Upper lobe of left lung (tissue), 6 donors: ENCODE measurements around the gene EVI5. TPM values are rescaled to one million over a fixed set of nuclear protein-coding genes. Genes with fewer than 3 reads are reported as not detected.
A peak's percentile ranks its signal among the peaks of the same experiment; 100 is the strongest.

Experiments used
- ATAC-seq, 2 donors: fragments of 200-7000 bp; cut with Tn5 transposase; one replicate each; pipeline ENCODE4 v1.9.1; 2022; ENCODE audit warnings: mild to moderate bottlenecking in 2 of 2, moderate library complexity in 2 of 2; ENCODE audit not compliant: low FRiP score in 2 of 2
- DNase-seq, 2 donors: peaks; one replicate each; pipeline ENCODE4 v3.0.0-alpha.2; 2019 to 2020
- H3K27ac ChIP-seq, 4 donors: fragments of 200-600 bp; sonication (generic); one replicate each; pipeline ENCODE4 v1.5.1; 2016 to 2019
- H3K27me3 ChIP-seq, 4 donors: fragments of 200-600 bp; sonication (generic); one replicate each; pipeline ENCODE4 v1.5.1; 2017 to 2019
- H3K36me3 ChIP-seq, 4 donors: fragments of 200-600 bp; sonication (generic); one replicate each; pipeline ENCODE4 v1.5.1; 2016 to 2019
- H3K4me1 ChIP-seq, 4 donors: fragments of 200-600 bp; sonication (generic); one replicate each; pipeline ENCODE4 v1.5.1; 2018 to 2019
- H3K4me3 ChIP-seq, 4 donors: fragments of 200-600 bp; sonication (generic); one replicate each; pipeline ENCODE4 v1.5.1; 2017 to 2019; ENCODE audit warnings: mild to moderate bottlenecking in 2 of 4, moderate library complexity in 1 of 4
- H3K9me3 ChIP-seq, 4 donors: fragments of 200-600 bp; sonication (generic); one replicate each; pipeline ENCODE4 v1.5.1; 2018 to 2019
- CTCF ChIP-seq, 6 experiments: fragments of 450-650 bp in 4 of 6; fragments of 200-600 bp in 2 of 6; sonication (generic) in 2 of 6; IDR thresholded peaks; one replicate each; pipeline ENCODE4 v1.5.1; 2016 to 2019; ENCODE audit warnings: antibody characterized with exemption in 6 of 6
- EP300 ChIP-seq, 4 donors: sonication (generic); formaldehyde crosslinking; IDR thresholded peaks; one replicate each; pipeline ENCODE4 v1.5.1; 2017; ENCODE audit warnings: antibody characterized with exemption in 4 of 4, control low read depth in 2 of 4
- POLR2A ChIP-seq, 4 donors: fragments of 450-650 bp; IDR thresholded peaks; one replicate each; pipeline ENCODE4 v1.5.1; 2016 to 2017; ENCODE audit warnings: antibody characterized with exemption in 4 of 4, mild to moderate bottlenecking in 2 of 4
- POLR2AphosphoS5 ChIP-seq, 2 donors: sonication (generic); formaldehyde crosslinking; IDR thresholded peaks; one replicate each; pipeline ENCODE4 v1.5.1; 2017; ENCODE audit warnings: antibody characterized with exemption in 2 of 2
- WGBS, 2 donors: methylation state at CpG; one replicate each; pipeline ENCODE4 v1.1.5; 2017 to 2018; 5-methylcytosine and 5-hydroxymethylcytosine counted together
- total RNA-seq, 6 donors: library from RNA; depleted of rRNA in 4 of 6; stranded (reverse); fragments of >200 nt in 4 of 6; gene quantifications; one replicate each; pipeline versions ENCODE4 v1.1.0 to v1.2.1, GENCODE V29; 2016 to 2021
- donor health status: DM: no; HTN: no; CAD: no; lungs with moderate emphysema.
- donor health status: DM: no; HTN: yes; CAD: no; lungs with severe emphysema.

EVI5 gene
- total RNA-seq, 6 donors from 2014 or later, result 33.5 to 62.3 (median 39.6) TPM

GRCh38 chr1:92820024-92820423 lies 35.1 kb upstream of the EVI5 start:
- no peak for ATAC-seq
- Histone ChIP-seq H3K4me1 (peaks cover 0 to 17% (median 0%) of the 10 kb centered on the region in 4 donors), H3K27me3 (no peaks in the 10 kb centered on the region), H3K4me3 (no peak overlapping the region), H3K27ac (no peak overlapping the region), H3K9me3 (no peaks in the 10 kb centered on the region), H3K36me3 (no peaks in the 10 kb centered on the region)
- 76 to 79% methylated on average over 3 of the region's 3 CpGs for WGBS, 2 donors
- no peak for TF ChIP-seq CTCF (IDR thresholded peaks at IDR 0.05)
- TF ChIP-seq POLR2AphosphoS5 (IDR thresholded peaks at IDR 0.05), result no peak
- TF ChIP-seq POLR2A (IDR thresholded peaks at IDR 0.05), result no peak
- no peak for TF ChIP-seq EP300 (IDR thresholded peaks at IDR 0.05)
- DNase-seq, result no peak

GRCh38 chr1:92817986-92818764 lies 33.3 kb upstream of the EVI5 start:
- DNase-seq (no peak), ATAC-seq (peak; percentile 63 to 74)
- Histone ChIP-seq H3K27ac (no peak overlapping the region), H3K4me3 (no peak overlapping the region), H3K9me3 (no peaks in the 10 kb centered on the region), H3K4me1 (peaks cover 0 to 17% (median 0%) of the 10 kb centered on the region in 4 donors), H3K36me3 (no peaks in the 10 kb centered on the region), H3K27me3 (no peaks in the 10 kb centered on the region)
- peak; percentile 49 to 78 (median 70) for TF ChIP-seq CTCF (IDR thresholded peaks at IDR 0.05)
- no peak for TF ChIP-seq POLR2AphosphoS5 (IDR thresholded peaks at IDR 0.05)
- no peak for TF ChIP-seq EP300 (IDR thresholded peaks at IDR 0.05)
- WGBS, 2 donors, result 88 to 97% methylated on average over 3 of the region's 3 CpGs

- DNase-seq, result no peak
- ATAC-seq, result no peak
- 50 to 58% methylated on average over 1 of the region's 1 CpG for WGBS, 2 donors
These were observed 32.3 kb upstream of the EVI5 start for GRCh38 chr1:92817137-92817697.

GRCh38 chr1:92816732-92817131 lies 31.8 kb upstream of the EVI5 start:
- H3K27me3 ChIP-seq, result no peaks in the 10 kb centered on the region
- H3K9me3 ChIP-seq, result no peaks in the 10 kb centered on the region
- H3K4me1 ChIP-seq, result peaks cover 0 to 17% (median 0%) of the 10 kb centered on the region in 4 donors
- ATAC-seq (no peak), DNase-seq (no peak)
- H3K27ac ChIP-seq, result no peak overlapping the region
- WGBS, 2 donors, result 47 to 59% methylated on average over 2 of the region's 2 CpGs
- TF ChIP-seq POLR2A (IDR thresholded peaks at IDR 0.05), result no peak
- no peak for TF ChIP-seq POLR2AphosphoS5 (IDR thresholded peaks at IDR 0.05)
- TF ChIP-seq CTCF (IDR thresholded peaks at IDR 0.05), result no peak
- no peak for TF ChIP-seq EP300 (IDR thresholded peaks at IDR 0.05)
- H3K4me3 ChIP-seq, result no peak overlapping the region
- H3K36me3 ChIP-seq, result no peaks in the 10 kb centered on the region

More at GRCh38 chr1:92817137-92817697, 32.3 kb upstream of the EVI5 start:
- H3K36me3 ChIP-seq, result no peaks in the 10 kb centered on the region
- peaks cover 0 to 17% (median 0%) of the 10 kb centered on the region in 4 donors for H3K4me1 ChIP-seq
- H3K27ac ChIP-seq, result no peak overlapping the region
- no peaks in the 10 kb centered on the region for H3K27me3 ChIP-seq
- H3K9me3 ChIP-seq, result no peaks in the 10 kb centered on the region
- TF ChIP-seq EP300 (IDR thresholded peaks at IDR 0.05) (no peak), CTCF (IDR thresholded peaks at IDR 0.05) (no peak), POLR2AphosphoS5 (IDR thresholded peaks at IDR 0.05) (no peak), POLR2A (IDR thresholded peaks at IDR 0.05) (no peak)
- H3K4me3 ChIP-seq, result no peak overlapping the region
